ENCODE measurements around the gene KLHL29. TPM values are rescaled to one million over a fixed set of nuclear protein-coding genes. Genes with fewer than 3 reads are reported as not detected.

Gene KLHL29
- total RNA-seq, 3 donors from 2014 or later (not counting 1 experiment from before 2014, with no cell fraction given), result 0.24 to 0.43 (median 0.33) TPM

GRCh38 chr2:23590241-23590869 lies 205.4 kb downstream of the KLHL29 start:
- WGBS (ENCODE audit: insufficient coverage), result 78% methylated on average over 14 of the region's 14 CpGs
- ATAC-seq (no peak), DNase-seq (no peak)
- Mint-ChIP-seq H3K9me3 (no peaks in the 10 kb centered on the region), H3K36me3 (no peaks in the 10 kb centered on the region), H3K4me3 (no peak overlapping the region), H3K27me3 (ENCODE audit: low read depth in 2 of 2) (peaks cover 0 to 13% of the 10 kb centered on the region in 2 donors), H3K4me1 (no peaks in the 10 kb centered on the region), H3K27ac (no peak overlapping the region)
- Histone ChIP-seq H3K27me3 (ENCODE audit: control insufficient read depth, insufficient read depth, low read length) (no peaks in the 10 kb centered on the region), H3K36me3 (ENCODE audit: control insufficient read depth, insufficient read depth, low read length) (no peaks in the 10 kb centered on the region), H3K27ac (ENCODE audit: low read length) (no peak overlapping the region), H3K9me3 (ENCODE audit: control insufficient read depth, insufficient read depth, low read length) (no peaks in the 10 kb centered on the region), H3K4me3 (ENCODE audit: low read length) (no peak overlapping the region), H3K4me1 (ENCODE audit: control insufficient read depth, insufficient read depth, low read length) (no peaks in the 10 kb centered on the region)
- intact Hi-C loops (cut with micrococcal nuclease), result no loop called here
- no peak for TF ChIP-seq CTCF (IDR thresholded peaks at IDR 0.05)

- no peak for ATAC-seq
- H3K27ac ChIP-seq (ENCODE audit: low read length), result no peak overlapping the region
- H3K27me3 ChIP-seq (ENCODE audit: control insufficient read depth, insufficient read depth, low read length), result no peaks in the 10 kb centered on the region
- intact Hi-C loops (cut with micrococcal nuclease), result no loop called here
- DNase-seq, result no peak
- Mint-ChIP-seq H3K27me3 (ENCODE audit: low read depth in 2 of 2) (peaks cover 0 to 15% of the 10 kb centered on the region in 2 donors), H3K9me3 (no peaks in the 10 kb centered on the region), H3K4me3 (no peak overlapping the region), H3K36me3 (no peaks in the 10 kb centered on the region), H3K27ac (no peak overlapping the region), H3K4me1 (no peaks in the 10 kb centered on the region)
- no peaks in the 10 kb centered on the region for H3K36me3 ChIP-seq (ENCODE audit: control insufficient read depth, insufficient read depth, low read length)
- no peaks in the 10 kb centered on the region for H3K9me3 ChIP-seq (ENCODE audit: control insufficient read depth, insufficient read depth, low read length)
- no peak overlapping the region for H3K4me3 ChIP-seq (ENCODE audit: low read length)
- no peaks in the 10 kb centered on the region for H3K4me1 ChIP-seq (ENCODE audit: control insufficient read depth, insufficient read depth, low read length)
- TF ChIP-seq CTCF (IDR thresholded peaks at IDR 0.05), result no peak
- 55% methylated on average over 7 of the region's 7 CpGs for WGBS (ENCODE audit: insufficient coverage)
These were observed 206.1 kb downstream of the KLHL29 start for GRCh38 chr2:23591111-23591510.

- intact Hi-C loops (cut with micrococcal nuclease), result no loop called here
- Mint-ChIP-seq H3K36me3 (no peaks in the 10 kb centered on the region), H3K4me1 (no peaks in the 10 kb centered on the region), H3K27ac (no peak overlapping the region), H3K4me3 (no peak overlapping the region), H3K27me3 (ENCODE audit: low read depth in 2 of 2) (peaks cover 0 to 11% of the 10 kb centered on the region in 2 donors), H3K9me3 (no peaks in the 10 kb centered on the region)
- Histone ChIP-seq H3K4me3 (ENCODE audit: low read length) (no peak overlapping the region), H3K27ac (ENCODE audit: low read length) (no peak overlapping the region), H3K9me3 (ENCODE audit: control insufficient read depth, insufficient read depth, low read length) (no peaks in the 10 kb centered on the region), H3K36me3 (ENCODE audit: control insufficient read depth, insufficient read depth, low read length) (no peaks in the 10 kb centered on the region), H3K27me3 (ENCODE audit: control insufficient read depth, insufficient read depth, low read length) (no peaks in the 10 kb centered on the region), H3K4me1 (ENCODE audit: control insufficient read depth, insufficient read depth, low read length) (no peaks in the 10 kb centered on the region)
- WGBS (ENCODE audit: insufficient coverage), result 89% methylated on average over 9 of the region's 9 CpGs
- DNase-seq (no peak), ATAC-seq (no peak)
- TF ChIP-seq CTCF (IDR thresholded peaks at IDR 0.05), result no peak
These were observed 207.2 kb downstream of the KLHL29 start for GRCh38 chr2:23592061-23592685.
